Measurements from ENCODE around the gene SAFB2. TPM values are rescaled to one million over a fixed set of nuclear protein-coding genes. Genes with fewer than 3 reads are reported as not detected.

SAFB2 gene
- total and polyA plus RNA-seq, 2 donors (not counting 3 experiments of a cell fraction or from before 2014, with no cell fraction given): 24.6 to 85.9 TPM

DNA sequence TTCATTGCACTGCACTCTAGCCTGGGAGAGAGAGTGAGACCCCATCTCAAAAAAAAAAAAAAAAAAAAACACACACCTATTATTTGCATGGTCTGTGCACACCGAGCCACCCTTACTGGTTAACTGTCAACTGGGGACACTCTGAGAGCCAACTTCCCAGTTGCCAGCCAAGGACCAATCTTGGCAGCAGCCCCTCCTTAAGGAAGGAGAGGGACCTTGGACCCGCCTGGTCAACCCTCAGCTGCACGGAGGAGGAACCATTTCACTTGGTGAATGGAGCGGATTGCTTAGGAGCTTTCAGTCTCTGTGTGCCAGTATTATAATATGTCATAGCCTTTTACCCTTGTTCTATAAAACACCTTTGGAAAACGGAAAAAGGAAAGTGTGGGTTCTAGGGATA is 32.8 kb upstream of the SAFB2 start:
- CTCF ChIA-PET: interaction anchor here (1.0 to 1.5 kb wide), 2 partner anchors 10 to 35 kb away, joined by 3 to 4 read pairs; no protein-coding TSS in a partner anchor
- no peaks in the 10 kb centered on the region for H3K27me3 ChIP-seq (ENCODE audit: control insufficient read depth in 2 of 2, insufficient read depth in 2 of 2, low read length in 2 of 2)
- no peaks in the 10 kb centered on the region for H3K9me3 ChIP-seq (replicated peaks; ENCODE audit: control insufficient read depth, insufficient read depth, low read length)
- POLR2A ChIA-PET: no interaction called here
- no peak overlapping the region for H3K27ac ChIP-seq (ENCODE audit: insufficient read depth, low read depth, low read length)
- peaks cover 22 to 49% of the 10 kb centered on the region in 2 experiments for H3K36me3 ChIP-seq (ENCODE audit: control insufficient read depth in 2 of 2, extremely low read depth in 1 of 2, insufficient read depth in 2 of 2, low read length in 2 of 2)
- TF ChIP-seq, protein P1, sequence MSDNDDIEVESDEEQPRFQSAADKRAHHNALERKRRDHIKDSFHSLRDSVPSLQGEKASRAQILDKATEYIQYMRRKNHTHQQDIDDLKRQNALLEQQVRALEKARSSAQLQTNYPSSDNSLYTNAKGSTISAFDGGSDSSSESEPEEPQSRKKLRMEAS (IDR thresholded peaks at IDR 0.05; ENCODE audit: insufficient read depth, insufficient read length): no peak
- no peak for TF ChIP-seq POLR2A (IDR thresholded peaks at IDR 0.05; ENCODE audit: low read depth, low read length)
- TF ChIP-seq GATA2 (IDR thresholded peaks at IDR 0.05; ENCODE audit: insufficient read depth, insufficient read length, low read depth, low read length): no peak
- no peak for TF ChIP-seq EZH2 (IDR thresholded peaks at IDR 0.05; ENCODE audit: borderline replicate concordance, low read depth, low read length, severe bottlenecking)
- TF ChIP-seq POLR2AphosphoS5 (IDR thresholded peaks at IDR 0.05; ENCODE audit: insufficient read depth, low read depth, low read length): no peak
- TF ChIP-seq CTCF (IDR thresholded peaks at IDR 0.05; ENCODE audit: extremely low read depth in 1 of 2, insufficient read depth in 1 of 2, low read depth in 1 of 2, low read length in 2 of 2): no peak
- no peak for TF ChIP-seq JUN (IDR thresholded peaks at IDR 0.05; ENCODE audit: borderline replicate concordance, insufficient read depth, insufficient read length, low read depth)
- TF ChIP-seq MYC (IDR thresholded peaks at IDR 0.05; ENCODE audit: low read depth, low read length): no peak
- TF ChIP-seq FOS (IDR thresholded peaks at IDR 0.05; ENCODE audit: borderline replicate concordance, insufficient read depth, low read length): no peak
- intact Hi-C loops (cut with micrococcal nuclease): no loop called here
- H2AFZ ChIP-seq (ENCODE audit: low read depth, low read length): no peak overlapping the region
- no TSS peak for BruUV-seq (replicated peaks)
- dilution Hi-C loops (cut with MboI; ENCODE audit: extremely low pct_ligation_motif_present, low sequenced_read_pairs): no loop called here
- H3K4me1 ChIP-seq (ENCODE audit: control insufficient read depth, extremely low read depth, insufficient read depth, low read length): no peaks in the 10 kb centered on the region
- H3K9ac ChIP-seq (replicated peaks; ENCODE audit: extremely low read depth, insufficient read depth, low read length): no peak overlapping the region
- FAIRE-seq: no peak
- no peak overlapping the region for H3K4me2 ChIP-seq (ENCODE audit: insufficient read depth, low read length)
- no peaks in the 10 kb centered on the region for H4K20me1 ChIP-seq (replicated peaks; ENCODE audit: control insufficient read depth, extremely low read depth, insufficient read depth, low read length)
- DNase-seq (ENCODE audit: low read depth, low spot score): no peak
- no peak overlapping the region for H3K4me3 ChIP-seq (replicated peaks in 1 of 3; ENCODE audit: insufficient read depth in 1 of 3, low read depth in 1 of 3, low read length in 3 of 3)
- H3K79me2 ChIP-seq (ENCODE audit: control insufficient read depth, insufficient read depth, low read length): no peaks in the 10 kb centered on the region
- no peaks in the 10 kb centered on the region for H3K9me1 ChIP-seq (replicated peaks; ENCODE audit: control insufficient read depth, extremely low read depth, insufficient read depth, low read length)

All from endothelial cell of umbilical vein (primary cell).